ENCODE data around the gene RAPGEF4.
"Not testable (repeated sequence)": the region's sequence is repeated elsewhere in the genome, so short reads cannot be mapped to it uniquely, and the experiment has no call there.

RAPGEF4 gene

DNA sequence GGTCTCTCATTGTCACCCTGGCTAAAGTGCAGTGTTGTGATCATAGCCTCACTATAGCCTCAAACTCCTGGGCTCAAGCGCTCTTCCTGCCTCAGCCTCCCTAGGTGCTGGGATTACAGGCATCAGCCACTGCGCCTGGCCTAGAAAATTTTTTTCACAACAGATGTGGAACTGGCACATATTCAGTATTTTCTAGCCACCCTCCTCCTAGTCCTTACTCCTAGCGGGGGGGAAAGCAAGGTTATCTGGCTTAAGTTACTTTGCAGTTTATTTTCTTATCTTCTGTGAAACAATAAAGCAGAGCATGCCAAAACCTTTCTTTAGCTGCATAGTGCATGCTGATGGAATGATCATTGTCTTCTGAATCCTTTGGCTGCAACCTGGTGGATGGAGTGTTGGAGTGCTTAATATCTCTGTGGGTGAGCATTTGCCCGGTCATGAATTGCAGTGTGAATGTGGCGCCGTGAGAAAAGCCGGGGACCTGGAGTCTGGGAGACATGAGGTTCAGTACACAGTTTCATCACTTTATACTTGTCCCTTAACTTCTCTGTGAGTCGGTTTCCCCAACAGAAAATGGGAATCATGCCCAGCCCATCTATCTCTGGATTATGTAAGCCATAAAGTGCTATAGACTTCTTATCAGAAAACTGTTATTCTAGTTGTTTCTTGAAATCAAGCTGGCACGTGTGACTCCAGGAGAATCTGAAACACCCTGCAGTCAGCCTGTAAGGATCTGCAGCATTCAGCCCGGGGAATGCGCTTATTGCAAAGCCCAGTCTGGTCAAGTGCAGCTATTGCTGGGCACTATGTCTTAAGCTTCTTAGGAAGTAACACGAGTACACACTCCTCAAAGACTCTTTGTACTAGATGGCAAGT, 301.8 kb downstream of the RAPGEF4 start:
- no peak overlapping the region for H3K4me3 ChIP-seq (ENCODE audit: low read depth, low read length)
- DNase-seq (ENCODE audit: low read depth): no peak
- no peak for TF ChIP-seq CTCF (IDR thresholded peaks at IDR 0.05; ENCODE audit: control insufficient read depth, extremely low read depth, insufficient read depth)

GRCh38 chr2:173038257-173038656, 302.6 kb downstream of the RAPGEF4 start:
- not testable (repeated sequence) for DNase-seq (ENCODE audit: low read depth); H3K4me3 ChIP-seq (ENCODE audit: low read depth, low read length)

GRCh38 chr2:173040729-173041128, 305.1 kb downstream of the RAPGEF4 start:
- DNase-seq (ENCODE audit: low read depth): no peak
- H3K4me3 ChIP-seq (ENCODE audit: low read depth, low read length): no peak overlapping the region
- no peak for TF ChIP-seq CTCF (IDR thresholded peaks at IDR 0.05; ENCODE audit: control insufficient read depth, extremely low read depth, insufficient read depth)

GRCh38 chr2:173043476-173043875, 307.8 kb downstream of the RAPGEF4 start:
- no peak overlapping the region for H3K4me3 ChIP-seq (ENCODE audit: low read depth, low read length)
- no peak for DNase-seq (ENCODE audit: low read depth)
- no peak for TF ChIP-seq CTCF (IDR thresholded peaks at IDR 0.05; ENCODE audit: control insufficient read depth, extremely low read depth, insufficient read depth)

GRCh38 chr2:173043897-173044519, 308.4 kb downstream of the RAPGEF4 start:
- no peak for TF ChIP-seq CTCF (IDR thresholded peaks at IDR 0.05; ENCODE audit: control insufficient read depth, extremely low read depth, insufficient read depth)
- DNase-seq (ENCODE audit: low read depth): no peak
- no peak overlapping the region for H3K4me3 ChIP-seq (ENCODE audit: low read depth, low read length)

DNA sequence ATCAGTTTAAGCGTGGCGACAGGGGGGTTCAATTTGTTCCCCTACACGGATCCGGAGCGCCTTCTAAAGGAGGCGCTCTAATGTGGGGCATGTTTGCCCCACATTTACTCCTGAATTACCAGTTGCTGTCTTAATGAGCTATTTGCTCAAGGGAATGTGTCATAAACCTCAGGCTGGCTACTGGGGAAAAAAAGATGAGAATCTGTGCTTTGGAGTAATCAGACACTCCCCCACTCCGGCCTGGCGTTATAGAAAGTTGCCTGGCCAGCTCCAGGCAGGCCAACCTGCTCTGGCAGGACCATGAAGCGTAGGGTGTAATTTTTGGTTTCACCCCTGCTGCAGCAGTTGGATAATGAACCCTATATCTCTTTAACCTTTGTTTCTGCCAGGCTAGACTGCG, 309.0 kb downstream of the RAPGEF4 start:
- DNase-seq (ENCODE audit: low read depth): no peak
- no peak overlapping the region for H3K4me3 ChIP-seq (ENCODE audit: low read depth, low read length)
- no peak for TF ChIP-seq CTCF (IDR thresholded peaks at IDR 0.05; ENCODE audit: control insufficient read depth, extremely low read depth, insufficient read depth)

DNA sequence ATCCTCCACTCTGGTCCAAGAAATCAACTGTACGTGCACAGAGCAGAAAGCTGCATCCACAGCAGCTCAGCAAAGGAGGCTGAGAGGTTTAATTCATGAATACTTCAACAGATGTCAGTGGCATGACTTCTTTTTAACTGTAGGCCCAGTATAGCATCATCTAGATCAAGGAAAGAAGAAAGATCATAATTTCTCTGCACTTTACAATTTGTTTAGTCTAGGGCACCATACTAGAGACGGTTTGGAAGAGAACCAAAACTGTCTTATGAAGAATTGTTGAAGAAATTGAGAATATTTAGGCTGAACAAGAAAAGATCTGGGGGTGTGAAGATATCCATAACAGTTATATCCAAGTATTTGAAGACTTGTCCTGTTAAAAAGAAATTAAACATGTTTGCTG, 309.5 kb downstream of the RAPGEF4 start:
- H3K4me3 ChIP-seq (ENCODE audit: low read depth, low read length): no peak overlapping the region
- DNase-seq (ENCODE audit: low read depth): no peak
- no peak for TF ChIP-seq CTCF (IDR thresholded peaks at IDR 0.05; ENCODE audit: control insufficient read depth, extremely low read depth, insufficient read depth)
